Cerebellar nuclear complex (tissue), 1 donor: Measurements from ENCODE around the gene SHB.

Experiments used
- DNase-seq, 2 experiments: peaks; one replicate each; lab custom pipeline; 2025; lab: John Stamatoyannopoulos, UW

The SHB gene

DNA sequence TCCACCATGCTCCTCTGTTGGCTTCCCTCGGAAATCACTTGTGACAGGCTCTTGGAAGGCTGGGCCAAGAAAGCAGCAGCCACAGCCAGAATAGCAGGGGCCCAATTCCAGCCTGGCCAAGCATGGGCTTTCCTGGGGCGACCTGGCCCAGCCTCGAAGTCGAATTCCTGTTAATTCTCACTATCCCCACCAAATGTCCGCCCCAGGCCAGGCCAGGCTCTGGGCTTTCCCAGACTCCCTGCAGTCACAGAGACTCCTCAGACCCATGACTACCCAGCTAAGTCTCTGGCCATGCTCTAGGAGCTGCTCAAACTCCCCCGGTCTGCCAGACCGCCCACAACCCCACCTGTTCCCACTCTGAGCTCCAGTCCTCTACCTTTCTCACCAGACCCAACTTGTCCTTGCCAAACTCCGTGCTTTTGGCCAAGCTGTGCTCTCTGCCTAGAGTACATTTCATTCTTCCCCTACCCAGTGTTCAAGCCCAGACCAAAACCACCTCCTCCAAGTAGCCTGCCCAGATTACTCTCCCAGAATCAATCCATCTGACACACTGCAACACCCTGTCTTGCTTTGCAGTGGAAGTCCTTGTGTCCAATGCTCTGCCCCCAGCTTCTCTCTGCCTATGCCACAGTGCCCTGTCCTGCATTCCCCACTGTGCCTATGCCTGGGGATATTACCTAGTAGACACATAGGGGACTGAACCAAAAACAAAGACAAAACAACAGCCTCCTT, 26.2 kb downstream of the SHB start:
- peak; percentile 71 to 76 for DNase-seq

DNA sequence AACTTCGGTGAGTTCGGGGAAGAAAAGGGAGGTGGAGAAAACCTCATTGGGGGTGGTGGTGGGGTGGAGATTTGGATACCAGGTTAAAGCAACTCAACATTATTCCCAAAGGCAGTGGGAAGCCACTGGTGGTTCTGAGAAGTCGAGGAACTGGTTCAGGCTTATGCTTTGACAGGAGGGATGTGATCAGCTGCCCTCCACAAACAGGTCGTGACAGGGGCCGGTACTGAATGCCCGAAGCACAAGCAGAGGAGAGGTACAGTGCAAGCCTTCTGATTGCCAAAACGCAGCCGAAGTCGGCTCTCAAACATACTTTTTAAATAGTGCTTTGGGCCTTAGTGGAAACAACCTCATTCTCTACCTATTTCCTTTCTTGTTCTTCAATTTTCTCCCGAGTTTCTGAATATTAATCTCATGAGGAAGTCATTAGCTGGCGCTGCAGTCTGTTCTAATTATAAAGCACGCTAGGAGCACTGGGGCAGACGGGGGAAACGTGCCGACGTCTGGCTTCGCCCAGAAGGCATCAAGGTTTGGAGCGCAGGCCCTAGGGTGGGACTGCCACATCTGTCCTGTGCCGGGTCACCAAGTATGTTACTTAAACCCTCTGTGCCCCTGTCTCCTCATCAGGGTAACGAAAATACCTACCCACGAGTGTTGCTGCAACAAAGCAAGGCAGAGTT, 27.3 kb downstream of the SHB start:
- no peak for DNase-seq

DNA sequence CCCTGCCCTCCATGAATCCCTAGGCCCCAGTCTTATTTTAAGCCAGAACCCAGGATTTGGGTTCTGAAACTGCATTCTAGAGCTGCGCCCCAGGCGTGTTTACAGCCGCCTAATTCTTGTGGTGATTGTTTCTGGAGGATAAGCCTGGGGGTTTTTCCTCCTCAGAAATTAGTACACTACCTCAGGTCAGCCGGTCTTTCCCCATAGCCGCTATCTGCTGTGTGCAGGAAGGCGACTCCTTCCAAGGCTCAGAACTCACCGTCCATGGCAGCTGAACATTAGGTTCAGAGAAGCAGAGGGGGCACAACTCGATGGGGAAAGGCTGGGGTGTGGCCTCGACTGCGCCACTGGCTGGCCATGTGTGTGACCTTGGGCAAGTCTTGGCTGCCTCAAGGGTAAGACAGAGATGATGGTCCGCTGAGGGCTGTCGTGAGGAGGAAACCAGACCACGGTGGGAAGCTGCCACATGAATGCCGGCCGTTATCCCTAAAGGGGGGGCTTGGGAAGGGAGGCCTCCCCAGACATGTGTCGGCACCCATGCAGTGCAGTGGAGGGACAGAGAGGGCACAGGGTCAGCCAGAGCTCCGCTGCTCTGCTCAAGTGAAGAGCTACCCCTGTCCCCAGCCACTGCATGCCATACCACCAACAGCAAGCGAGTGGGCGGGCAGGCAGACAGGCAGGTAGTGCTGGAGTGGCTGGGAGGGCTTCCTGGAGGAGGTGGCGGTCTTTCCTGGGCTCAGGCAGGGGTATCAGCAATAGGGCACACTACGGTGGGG, 28.9 kb downstream of the SHB start:
- no peak for DNase-seq

DNA sequence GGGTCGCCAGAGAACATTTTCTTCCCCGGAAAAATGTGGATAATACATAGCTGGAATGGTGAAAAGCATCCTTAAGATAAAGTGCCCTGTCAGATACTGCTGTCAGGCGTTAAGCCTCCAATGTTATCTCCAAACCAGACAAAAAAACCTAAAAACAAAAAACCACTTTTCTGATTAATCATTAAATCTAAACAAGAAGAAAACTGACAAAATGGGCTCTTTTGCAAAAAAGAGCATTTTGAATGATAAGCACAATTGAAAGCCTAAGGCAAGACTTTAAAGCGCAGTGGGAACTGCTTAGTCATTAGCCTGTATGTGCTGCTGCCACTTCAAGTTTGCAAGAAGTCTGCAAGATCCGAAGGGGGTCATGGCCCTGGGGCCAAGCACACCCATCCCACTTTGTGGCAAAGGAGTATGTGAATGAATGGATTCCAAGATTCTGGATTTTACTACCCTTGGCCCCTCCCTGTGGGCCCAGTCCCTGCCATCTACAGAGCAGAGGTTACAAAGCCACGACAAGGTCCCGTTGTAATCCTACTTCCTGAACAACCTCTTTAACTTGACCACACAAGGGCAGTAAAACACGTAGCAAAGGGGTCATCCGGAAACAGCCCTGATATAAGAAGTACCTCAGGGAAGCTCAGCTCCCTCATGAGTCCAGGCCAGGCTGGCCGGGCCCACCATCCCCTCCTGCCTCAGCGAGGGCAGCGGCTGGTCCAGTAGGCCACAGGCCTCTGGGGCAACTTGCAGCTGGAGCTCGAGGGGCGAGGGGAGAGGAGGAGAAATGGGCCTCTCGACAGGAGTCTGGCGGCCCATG, 29.7 kb downstream of the SHB start:
- DNase-seq: no peak

DNA sequence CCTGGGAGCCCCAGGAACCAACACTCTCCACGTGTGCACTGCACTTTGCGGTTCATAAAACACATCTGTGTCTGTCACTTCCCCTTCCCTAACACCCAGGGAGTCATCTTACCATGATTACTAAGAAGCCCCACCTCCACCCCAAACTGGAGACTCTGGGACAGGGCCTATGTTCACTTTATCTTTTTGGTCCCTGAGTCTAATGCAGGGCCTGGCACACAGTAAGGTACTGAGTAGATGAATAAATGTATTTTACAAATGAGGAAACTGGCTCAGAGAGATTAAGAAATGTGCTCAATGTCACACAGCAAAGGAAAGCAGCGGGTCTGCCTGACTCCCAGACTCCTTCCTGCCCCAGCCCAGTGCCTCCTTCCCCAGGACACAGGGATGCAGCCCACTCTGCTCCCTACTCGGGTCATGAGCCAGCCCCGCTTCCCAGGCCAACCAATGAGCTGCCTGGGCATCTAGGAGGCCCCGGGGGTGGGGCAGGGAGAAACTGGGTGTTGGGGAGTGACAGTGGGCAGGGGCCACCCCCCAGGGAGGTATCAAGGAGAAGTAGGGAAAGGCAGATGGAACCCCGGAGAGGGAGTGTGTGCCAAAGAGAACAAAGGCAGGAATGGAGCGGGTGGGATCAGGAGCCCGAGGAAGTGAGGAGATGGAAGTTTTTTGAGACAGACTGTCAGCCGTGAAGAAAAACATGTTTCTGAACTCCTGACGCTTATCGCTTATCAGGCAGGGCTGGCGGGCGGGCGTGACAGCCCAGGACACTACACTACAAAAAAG, 30.5 kb downstream of the SHB start:
- no peak for DNase-seq

DNA sequence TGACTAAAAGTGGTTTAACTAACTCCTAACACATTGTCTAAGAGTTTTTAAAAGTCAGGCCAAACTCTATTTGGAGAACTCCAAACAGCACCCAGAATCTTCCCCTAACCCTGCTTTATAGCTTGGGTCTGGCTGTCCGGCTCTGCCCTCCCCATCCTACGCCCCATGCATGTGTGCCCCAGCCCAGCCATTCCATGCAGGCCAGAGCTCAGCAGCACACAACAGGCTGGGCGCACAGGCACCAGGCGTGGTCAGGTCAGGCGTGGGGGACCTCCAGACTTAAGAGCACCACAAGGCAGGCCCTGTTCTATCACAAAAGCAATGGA, 31.1 kb downstream of the SHB start:
- DNase-seq: no peak

DNA sequence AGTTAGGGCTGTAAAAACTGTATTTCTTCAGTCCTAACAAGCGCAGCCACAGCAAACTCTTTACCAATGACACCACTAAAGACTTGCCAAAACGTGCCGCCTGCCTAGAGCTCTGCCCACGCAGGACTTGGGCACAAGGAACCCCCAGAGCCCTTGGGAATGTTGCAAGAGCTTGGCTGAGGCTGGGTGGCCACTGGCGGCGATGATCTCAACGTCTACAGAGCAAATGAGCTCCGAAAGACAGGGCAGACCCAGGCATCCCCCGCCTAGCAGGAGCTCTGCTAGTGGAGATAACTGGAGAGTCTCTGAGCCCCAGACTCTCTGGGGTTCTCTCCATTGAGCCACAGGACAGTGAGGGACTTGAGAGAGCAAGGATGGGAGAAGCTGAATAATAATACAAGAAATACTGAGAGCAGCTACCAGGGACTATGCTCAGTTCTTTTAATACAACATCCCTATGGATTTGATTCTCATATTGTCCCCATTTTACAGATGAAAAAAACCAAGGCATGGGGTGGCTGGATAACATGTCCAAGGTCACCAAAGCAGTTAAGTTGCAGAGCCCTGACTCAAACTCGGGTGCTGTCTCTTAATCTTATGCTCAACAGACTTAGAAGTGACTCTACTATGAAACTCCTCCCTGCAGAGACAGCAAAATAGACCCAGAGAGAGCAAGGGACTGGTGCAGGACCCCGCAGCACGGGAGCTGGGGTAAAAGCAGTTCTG, 32.5 kb downstream of the SHB start:
- no peak for DNase-seq

DNA sequence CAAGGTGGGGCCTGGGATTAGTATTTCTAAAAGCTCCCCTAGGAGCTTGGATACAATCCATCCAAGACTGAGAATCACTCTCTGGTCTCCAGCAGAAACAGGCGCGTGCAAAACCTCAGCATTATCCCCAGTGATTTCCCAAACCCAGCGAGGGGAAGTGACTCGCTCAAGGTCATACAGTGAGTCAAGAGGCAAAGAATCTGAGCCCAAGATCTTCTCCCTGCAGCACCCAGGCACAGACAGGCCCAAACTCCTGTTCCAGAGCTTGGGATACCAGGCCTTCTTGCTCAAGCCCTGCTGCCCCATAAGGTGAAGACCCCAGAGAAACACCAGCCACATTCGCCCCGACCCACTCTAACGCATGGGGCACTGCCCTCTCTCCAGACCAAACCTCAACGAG, 33.2 kb downstream of the SHB start:
- no peak for DNase-seq

DNA sequence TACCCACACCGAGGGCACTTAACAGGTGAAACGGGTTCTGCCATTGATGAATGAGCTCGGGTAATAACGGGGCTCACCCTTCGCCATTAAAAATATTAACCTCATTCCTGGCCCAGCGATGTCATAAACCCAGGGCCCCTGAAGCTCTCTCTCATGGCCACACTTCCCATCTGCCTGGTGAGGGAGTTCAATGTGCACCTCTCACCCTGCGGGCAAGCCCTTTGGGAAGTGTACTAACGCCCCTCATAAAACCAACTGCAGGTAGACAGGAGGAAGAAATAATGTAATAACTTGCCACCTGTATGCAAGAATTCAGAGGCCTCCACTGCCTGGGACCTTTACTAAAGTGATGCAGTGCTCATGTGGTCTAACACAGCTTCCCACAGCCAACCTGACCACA, 35.1 kb downstream of the SHB start:
- DNase-seq: no peak

DNA sequence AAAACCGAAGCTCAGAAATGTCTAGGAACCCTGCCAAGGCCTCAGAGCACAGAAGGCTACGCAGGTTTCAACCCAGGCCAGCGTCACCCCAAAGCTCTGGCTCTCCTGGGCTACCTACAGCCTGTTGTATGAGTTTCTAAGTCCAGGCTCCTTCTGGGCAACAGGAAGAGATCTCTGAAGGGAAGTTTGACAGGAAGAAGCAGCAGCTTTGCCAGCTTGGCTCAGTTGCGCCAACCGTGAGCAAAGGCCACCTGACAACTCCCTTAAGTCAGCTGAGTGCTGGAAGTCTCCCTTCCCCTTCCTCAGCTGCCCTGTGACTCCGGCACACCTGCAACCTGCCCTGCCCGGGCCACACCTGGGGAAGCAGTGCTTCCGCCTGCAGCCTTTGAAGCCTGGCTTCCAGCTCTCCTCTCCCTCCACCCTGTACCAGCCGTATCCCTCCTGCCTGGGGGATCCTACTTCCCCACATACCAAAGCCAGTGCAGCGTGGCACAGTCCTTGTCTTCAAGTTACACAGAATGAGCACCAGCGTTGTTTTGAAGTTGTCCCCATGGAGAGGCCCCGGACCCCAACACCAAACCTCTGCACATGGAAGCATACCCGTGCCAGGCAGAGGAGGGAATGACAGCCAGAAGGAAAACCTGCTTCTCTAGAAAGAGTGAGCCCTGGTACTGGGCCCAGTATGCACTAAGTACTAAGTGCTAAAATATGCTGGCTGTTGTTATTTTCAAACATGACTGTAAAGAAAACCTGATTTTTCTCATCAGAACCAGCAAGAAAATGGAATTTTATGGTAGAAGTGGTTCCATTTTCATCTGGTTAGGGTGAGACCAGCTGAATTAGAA, 36.5 kb downstream of the SHB start:
- no peak for DNase-seq

DNA sequence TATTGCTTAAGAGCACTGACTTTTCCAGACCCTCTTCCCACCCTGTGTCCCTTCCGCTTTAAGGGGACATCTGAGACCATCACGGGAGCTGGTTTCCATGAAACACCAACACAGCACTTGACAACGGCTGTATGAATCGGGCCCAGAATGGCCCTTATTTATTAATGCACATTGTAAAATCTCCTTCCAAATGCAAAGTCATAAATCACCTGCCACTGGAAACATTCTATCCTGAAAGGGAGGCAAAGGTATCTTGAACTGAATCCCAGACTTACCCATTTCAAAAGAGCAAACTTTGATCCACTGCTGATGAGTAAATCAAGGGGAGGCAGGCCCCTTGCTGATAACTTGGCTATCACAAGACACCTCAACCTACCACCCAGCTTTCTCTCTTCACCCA, 37.4 kb downstream of the SHB start:
- no peak for DNase-seq

DNA sequence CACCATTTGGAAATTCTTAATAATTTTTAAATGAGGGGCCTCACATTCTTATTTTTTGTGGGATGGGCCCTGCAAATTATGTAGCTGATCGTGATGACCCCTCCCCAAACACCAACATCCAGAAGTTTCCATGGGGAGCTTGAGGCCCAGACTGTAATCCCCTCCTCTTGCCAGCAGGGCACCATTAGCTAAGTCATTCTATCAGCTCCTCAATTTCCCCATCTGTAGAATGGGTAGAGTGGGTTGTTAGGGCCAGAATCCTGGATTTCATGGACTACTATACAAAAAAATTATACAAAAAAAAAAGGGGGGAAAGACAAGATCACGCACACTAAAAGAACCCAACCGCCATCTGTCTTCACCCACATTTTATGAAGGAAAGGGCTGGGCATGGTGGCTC, 38.4 kb downstream of the SHB start:
- no peak for DNase-seq

DNA sequence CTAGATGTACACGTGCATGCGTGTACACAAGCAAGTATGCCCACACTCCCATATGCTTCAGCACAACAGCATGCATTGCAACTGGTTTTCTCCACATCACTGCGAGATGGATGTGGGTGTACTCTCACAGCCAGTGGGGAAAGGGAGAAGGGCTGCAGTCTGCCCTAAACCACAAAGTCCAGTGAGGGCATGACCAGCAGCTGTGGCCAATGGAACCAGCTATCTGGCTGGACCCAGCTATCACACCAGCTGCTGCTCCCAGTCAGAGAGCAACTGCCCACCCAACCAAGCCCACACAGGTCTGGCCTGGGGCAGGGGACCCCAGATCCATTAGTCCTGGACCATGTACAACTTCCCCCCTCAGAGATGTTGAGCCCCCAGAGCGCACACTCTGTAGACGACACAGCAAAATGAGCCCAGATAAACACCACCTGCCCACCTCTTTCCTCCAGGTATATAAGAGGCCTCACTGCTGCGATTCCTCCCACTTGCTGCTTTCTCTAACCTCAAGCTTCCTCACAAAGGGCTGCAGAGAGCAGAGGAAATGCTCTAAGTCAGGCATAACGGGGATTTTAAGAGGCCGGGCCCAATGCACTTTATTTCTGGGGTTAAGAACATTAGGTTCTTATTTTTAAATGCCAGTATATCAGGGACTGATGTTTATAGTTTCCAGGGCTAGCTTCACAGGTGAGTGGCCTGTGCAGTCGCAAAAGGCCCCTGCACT, 39.0 kb downstream of the SHB start:
- DNase-seq: no peak

DNA sequence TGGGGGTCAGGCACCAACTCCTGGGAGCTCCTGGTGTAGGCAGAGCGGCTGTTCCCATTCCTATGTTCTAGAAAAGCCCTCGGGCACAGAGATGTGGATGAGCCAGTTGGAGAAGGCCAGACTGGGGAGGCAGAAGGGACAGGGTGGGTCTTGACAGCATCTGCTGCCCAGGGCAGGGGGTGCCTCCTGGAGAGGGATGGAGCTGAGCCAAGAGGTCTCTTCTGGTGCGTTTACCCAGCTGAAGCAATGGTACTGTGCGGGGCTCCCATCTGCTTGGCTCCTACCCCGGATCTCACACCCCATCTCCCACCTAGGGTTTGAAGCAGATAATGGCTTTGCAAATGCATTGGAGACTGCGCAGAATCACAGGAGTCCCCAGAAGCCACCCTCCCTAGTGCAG, 41.3 kb downstream of the SHB start:
- DNase-seq: no peak

DNA sequence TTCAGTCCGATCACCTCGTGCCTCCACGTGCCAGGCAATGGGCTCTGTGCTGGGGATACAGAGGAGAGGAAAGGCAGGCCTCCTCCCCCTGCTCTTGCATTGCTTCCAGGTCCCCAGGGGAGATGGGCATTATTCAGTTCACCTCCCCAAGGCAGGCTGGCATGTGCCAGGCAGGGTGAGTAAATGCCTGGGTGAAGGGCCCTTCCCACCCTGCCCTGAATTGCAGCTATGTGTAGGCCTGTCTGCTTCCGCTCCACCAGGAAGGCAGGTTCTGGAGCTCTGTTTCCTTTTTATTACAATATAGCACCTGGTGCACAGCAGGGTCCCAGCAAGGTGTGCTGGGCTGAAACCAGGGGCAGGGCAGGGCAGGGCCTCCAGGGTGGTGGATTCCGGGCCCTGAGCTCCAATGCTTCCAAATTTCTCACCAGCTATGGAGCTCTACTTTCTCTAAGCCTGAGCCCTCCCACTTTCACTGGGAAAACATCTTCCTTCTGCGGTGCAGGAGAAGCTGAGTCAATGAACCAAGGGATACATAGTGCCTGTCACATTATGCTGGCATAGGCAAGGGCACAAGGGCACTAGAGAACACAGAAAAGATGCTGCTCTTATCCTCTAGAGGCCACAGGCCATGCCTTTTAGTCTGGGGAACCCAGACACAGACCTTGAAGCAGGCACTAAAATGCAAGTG, 42.0 kb downstream of the SHB start:
- no peak for DNase-seq

DNA sequence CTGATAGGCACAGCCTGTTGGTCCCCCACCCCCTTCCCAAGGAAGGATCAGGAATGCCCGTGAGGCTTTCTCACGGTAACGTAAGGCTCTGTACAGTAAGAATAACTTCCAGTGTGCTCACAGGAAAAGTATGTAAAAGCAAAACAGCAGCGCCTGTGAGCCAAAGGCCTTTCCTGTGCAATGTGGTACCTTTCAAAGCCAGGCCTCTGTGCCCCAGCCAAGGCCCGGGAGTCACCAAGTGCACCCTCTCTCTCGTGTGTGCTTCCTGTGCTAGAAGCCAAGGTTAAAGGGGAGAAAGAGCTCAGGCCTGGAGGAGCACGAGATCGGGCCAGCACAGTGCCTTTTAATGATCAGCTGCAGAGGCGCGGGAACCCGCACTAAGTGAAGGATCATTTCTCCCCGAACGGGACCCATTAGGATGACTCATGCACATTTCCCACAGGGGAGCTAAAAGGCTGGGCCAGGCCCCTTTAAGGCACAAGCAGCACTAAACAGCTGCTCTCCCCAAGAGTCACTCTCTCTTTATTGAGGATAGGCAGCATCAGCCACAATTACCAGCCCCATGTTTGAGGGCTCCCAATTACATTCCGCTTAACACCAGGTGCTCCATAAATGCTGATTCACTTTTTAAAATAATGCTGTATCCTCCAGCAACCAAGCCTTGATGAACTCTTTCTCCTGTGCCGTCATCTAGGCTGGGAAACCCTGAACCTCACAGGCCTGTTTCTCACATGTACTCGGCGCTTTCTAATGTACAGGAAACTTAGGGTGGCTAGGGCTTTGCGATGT, 42.8 kb downstream of the SHB start:
- no peak for DNase-seq

DNA sequence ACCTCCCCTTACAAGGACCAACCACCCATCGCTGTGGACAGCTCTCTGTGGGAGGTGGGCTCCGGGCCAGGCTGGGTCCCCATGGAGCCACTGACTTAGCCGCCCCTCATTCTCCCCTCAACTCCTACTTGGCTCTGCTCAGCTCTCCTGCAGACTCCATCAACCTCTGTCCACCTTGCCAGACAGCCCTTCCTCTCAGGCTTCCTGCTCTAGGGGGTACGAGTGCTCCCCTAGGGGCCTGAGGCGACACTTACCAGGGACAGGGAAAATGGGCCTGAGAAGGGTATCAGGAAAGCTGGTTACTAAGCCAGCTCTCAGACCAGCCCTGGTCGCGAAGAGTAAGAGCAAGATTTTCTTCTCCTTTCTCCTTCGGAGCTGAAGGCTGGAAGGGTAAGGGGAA, 43.9 kb downstream of the SHB start:
- no peak for DNase-seq
